Astrocyte (in vitro differentiated cells and primary cell): Measurements from ENCODE around the gene NCR2.

Experiments used
- CTCF ChIP-seq: IDR thresholded peaks from 2 replicates; pipeline ENCODE4 v1.5.1; 2011; ENCODE audit warnings: low read depth, mild to moderate bottlenecking, inconsistent platforms, low read length, moderate library complexity; ENCODE audit not compliant: insufficient read depth
- EZH2 ChIP-seq: IDR thresholded peaks from 2 replicates; pipeline ENCODE4 v1.6.1; 2012; ENCODE audit warnings: mild to moderate bottlenecking, low read length, inconsistent platforms; ENCODE audit not compliant: insufficient read depth

- TF ChIP-seq CTCF (no peak), EZH2 (no peak)
Measured at GRCh38 chr6:41344876-41345275, 9.5 kb downstream of the NCR2 start.
